Suprapubic skin (tissue), 3 donors: ENCODE measurements around the gene OPN1MW3.

Experiments used
- POLR2A ChIP-seq, 2 donors: fragments of 450-650 bp; IDR thresholded peaks; one replicate each; pipeline ENCODE4 v1.6.1; 2017; ENCODE audit warnings: antibody characterized with exemption in 2 of 2, mild to moderate bottlenecking in 2 of 2, moderate library complexity in 2 of 2
- TF ChIP-seq, protein P1 (sequence below), 2 donors: fragments of 200-600 bp in 1 of 2; fragments of 450-650 bp in 1 of 2; sonication (generic) in 1 of 2; IDR thresholded peaks; one replicate each; pipeline ENCODE4 v1.5.1; 2016 to 2019; ENCODE audit warnings: antibody characterized with exemption in 2 of 2, mild to moderate bottlenecking in 1 of 2, moderate library complexity in 1 of 2

DNA sequence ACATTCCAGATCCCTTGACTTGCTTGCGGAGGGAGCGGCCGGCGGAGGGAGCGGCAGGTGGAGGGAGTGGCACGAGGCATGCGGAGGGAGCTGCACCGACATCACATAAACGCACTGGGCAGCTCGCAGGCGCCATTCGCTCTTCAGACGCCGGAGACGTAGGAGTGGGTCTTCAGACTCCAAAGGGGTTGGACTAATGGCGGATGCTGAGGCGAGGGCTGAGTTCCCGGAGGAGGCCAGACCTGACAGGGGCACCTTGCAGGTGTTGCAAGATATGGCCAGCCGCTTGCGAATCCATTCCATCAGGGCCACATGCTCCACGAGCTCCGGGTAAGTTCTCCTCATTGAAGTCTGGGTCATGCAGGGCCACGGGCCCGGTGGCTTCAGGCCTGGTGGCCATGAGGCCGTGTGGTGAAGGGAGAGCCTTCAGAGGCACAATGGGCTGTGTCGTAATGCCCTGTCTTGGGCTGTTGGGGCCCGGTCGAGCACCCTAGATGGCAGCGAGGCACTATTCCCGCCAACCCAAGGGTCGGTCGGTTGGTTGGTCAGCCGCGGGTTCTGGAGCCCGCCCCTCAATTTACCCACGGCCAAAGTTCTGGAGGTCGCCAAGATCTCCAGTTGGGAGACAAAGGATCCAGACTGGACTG is 38.4 kb downstream of the OPN1MW3 start, which contains the start of gene TKTL1:
- TF ChIP-seq, protein P1, sequence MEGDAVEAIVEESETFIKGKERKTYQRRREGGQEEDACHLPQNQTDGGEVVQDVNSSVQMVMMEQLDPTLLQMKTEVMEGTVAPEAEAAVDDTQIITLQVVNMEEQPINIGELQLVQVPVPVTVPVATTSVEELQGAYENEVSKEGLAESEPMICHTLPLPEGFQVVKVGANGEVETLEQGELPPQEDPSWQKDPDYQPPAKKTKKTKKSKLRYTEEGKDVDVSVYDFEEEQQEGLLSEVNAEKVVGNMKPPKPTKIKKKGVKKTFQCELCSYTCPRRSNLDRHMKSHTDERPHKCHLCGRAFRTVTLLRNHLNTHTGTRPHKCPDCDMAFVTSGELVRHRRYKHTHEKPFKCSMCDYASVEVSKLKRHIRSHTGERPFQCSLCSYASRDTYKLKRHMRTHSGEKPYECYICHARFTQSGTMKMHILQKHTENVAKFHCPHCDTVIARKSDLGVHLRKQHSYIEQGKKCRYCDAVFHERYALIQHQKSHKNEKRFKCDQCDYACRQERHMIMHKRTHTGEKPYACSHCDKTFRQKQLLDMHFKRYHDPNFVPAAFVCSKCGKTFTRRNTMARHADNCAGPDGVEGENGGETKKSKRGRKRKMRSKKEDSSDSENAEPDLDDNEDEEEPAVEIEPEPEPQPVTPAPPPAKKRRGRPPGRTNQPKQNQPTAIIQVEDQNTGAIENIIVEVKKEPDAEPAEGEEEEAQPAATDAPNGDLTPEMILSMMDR (IDR thresholded peaks at IDR 0.05), result no peak
- no peak for TF ChIP-seq POLR2A (IDR thresholded peaks at IDR 0.05)
